Measurements from ENCODE around the gene REEP3.
A peak's percentile ranks its signal among the peaks of the same experiment; 100 is the strongest.
"Not testable (repeated sequence)": the region's sequence is repeated elsewhere in the genome, so short reads cannot be mapped to it uniquely, and the experiment has no call there.

REEP3 gene

GRCh38 chr10:63520500-63521415 lies at the start of gene REEP3:
Gene REEP3 (plus strand): TSS chr10:63521401. CDS start chr10:63521546, 145 bp downstream.
- DNase-seq = peak; percentile 64

GRCh38 chr10:63474488-63474887 lies 46.7 kb upstream of the REEP3 start:
- no peak for DNase-seq

- DNase-seq = no peak
Observed at GRCh38 chr10:63477927-63478326, 43.3 kb upstream of the REEP3 start.

- no peak for DNase-seq
Observed at GRCh38 chr10:63478564-63478963, 42.6 kb upstream of the REEP3 start.

- DNase-seq = no peak
Observed at GRCh38 chr10:63480237-63480636, 41.0 kb upstream of the REEP3 start.

GRCh38 chr10:63481815-63482421 lies 39.3 kb upstream of the REEP3 start:
- DNase-seq = no peak

GRCh38 chr10:63483983-63484382 lies 37.2 kb upstream of the REEP3 start:
- DNase-seq = no peak

GRCh38 chr10:63487990-63488389 lies 33.2 kb upstream of the REEP3 start:
- no peak for DNase-seq

GRCh38 chr10:63489838-63490237 lies 31.4 kb upstream of the REEP3 start:
- DNase-seq = no peak

- DNase-seq = no peak
Observed at GRCh38 chr10:63491588-63492316, 29.4 kb upstream of the REEP3 start.

- not testable (repeated sequence) for DNase-seq
Observed at GRCh38 chr10:63492317-63492690, 28.9 kb upstream of the REEP3 start.

GRCh38 chr10:63493004-63493403 lies 28.2 kb upstream of the REEP3 start:
- no peak for DNase-seq

- DNase-seq = no peak
Observed at GRCh38 chr10:63494951-63495350, 26.2 kb upstream of the REEP3 start.

GRCh38 chr10:63496561-63496960 lies 24.6 kb upstream of the REEP3 start:
- DNase-seq = no peak

GRCh38 chr10:63497321-63497720 lies 23.9 kb upstream of the REEP3 start:
- no peak for DNase-seq

- DNase-seq = no peak
Observed at GRCh38 chr10:63498665-63499064, 22.5 kb upstream of the REEP3 start.

- DNase-seq = not testable (repeated sequence)
Observed at GRCh38 chr10:63500551-63500950, 20.6 kb upstream of the REEP3 start.

GRCh38 chr10:63501954-63502353 lies 19.2 kb upstream of the REEP3 start:
- DNase-seq = no peak

GRCh38 chr10:63502832-63503231 lies 18.4 kb upstream of the REEP3 start:
- no peak for DNase-seq

GRCh38 chr10:63503395-63503794 lies 17.8 kb upstream of the REEP3 start:
- no peak for DNase-seq

- DNase-seq = no peak
Observed at GRCh38 chr10:63504145-63504881, 16.9 kb upstream of the REEP3 start.

- no peak for DNase-seq
Observed at GRCh38 chr10:63505562-63505961, 15.6 kb upstream of the REEP3 start.

- DNase-seq = no peak
Observed at GRCh38 chr10:63506554-63506953, 14.6 kb upstream of the REEP3 start.
